ENCODE results near the gene IQCM. TPM values are rescaled to one million over a fixed set of nuclear protein-coding genes. Genes with fewer than 3 reads are reported as not detected.

IQCM gene
- total and polyA plus RNA-seq, 2 donors (not counting 3 experiments of a cell fraction or from before 2014, with no cell fraction given), result not detected

DNA sequence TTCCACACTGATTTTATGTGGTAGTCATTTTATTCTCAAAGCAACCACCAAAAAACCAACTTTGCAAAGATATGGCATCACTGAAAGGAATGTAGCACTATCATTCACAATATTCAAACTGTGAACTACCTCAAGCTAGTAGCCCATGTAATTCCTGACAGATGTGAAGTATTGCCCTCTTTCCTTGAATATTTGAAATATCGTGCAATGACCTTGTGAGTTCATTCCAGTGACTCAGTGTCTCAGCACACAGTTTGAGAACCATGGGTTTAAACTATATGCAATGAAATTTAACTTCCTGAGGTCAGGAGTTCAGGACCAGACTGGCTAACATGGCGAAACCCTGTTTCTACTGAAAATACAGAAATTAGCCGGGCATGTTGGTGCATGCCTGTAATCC lies 20.9 kb upstream of the IQCM start:
- no TSS peak for BruUV-seq (replicated peaks)
- Histone ChIP-seq H3K4me1 (ENCODE audit: control insufficient read depth, extremely low read depth, insufficient read depth, low read length) (no peaks in the 10 kb centered on the region), H3K4me2 (ENCODE audit: insufficient read depth, low read length) (no peak overlapping the region), H4K20me1 (replicated peaks; ENCODE audit: control insufficient read depth, extremely low read depth, insufficient read depth, low read length) (no peaks in the 10 kb centered on the region), H3K27ac (ENCODE audit: insufficient read depth, low read depth, low read length) (no peak overlapping the region), H3K79me2 (ENCODE audit: control insufficient read depth, insufficient read depth, low read length) (no peaks in the 10 kb centered on the region), H3K9me1 (replicated peaks; ENCODE audit: control insufficient read depth, extremely low read depth, insufficient read depth, low read length) (no peaks in the 10 kb centered on the region), H3K27me3 (ENCODE audit: control insufficient read depth in 2 of 2, insufficient read depth in 2 of 2, low read length in 2 of 2) (no peaks in the 10 kb centered on the region), H3K9ac (replicated peaks; ENCODE audit: extremely low read depth, insufficient read depth, low read length) (no peak overlapping the region), H3K9me3 (replicated peaks; ENCODE audit: control insufficient read depth, insufficient read depth, low read length) (no peaks in the 10 kb centered on the region), H2AFZ (ENCODE audit: low read depth, low read length) (no peak overlapping the region), H3K36me3 (ENCODE audit: control insufficient read depth in 2 of 2, extremely low read depth in 1 of 2, insufficient read depth in 2 of 2, low read length in 2 of 2) (no peaks in the 10 kb centered on the region), H3K4me3 (replicated peaks in 1 of 3; ENCODE audit: insufficient read depth in 1 of 3, low read depth in 1 of 3, low read length in 3 of 3) (no peak overlapping the region)
- DNase-seq (ENCODE audit: low read depth, low spot score), result no peak
- FAIRE-seq, result no peak
- intact Hi-C loops (cut with micrococcal nuclease), result no loop called here
- TF ChIP-seq GATA2 (IDR thresholded peaks at IDR 0.05; ENCODE audit: insufficient read depth, insufficient read length, low read depth, low read length) (no peak), CTCF (IDR thresholded peaks at IDR 0.05; ENCODE audit: extremely low read depth in 1 of 2, insufficient read depth in 1 of 2, low read depth in 1 of 2, low read length in 2 of 2) (no peak), EZH2 (IDR thresholded peaks at IDR 0.05; ENCODE audit: borderline replicate concordance, low read depth, low read length, severe bottlenecking) (no peak), POLR2A (IDR thresholded peaks at IDR 0.05; ENCODE audit: low read depth, low read length) (no peak), MYC (IDR thresholded peaks at IDR 0.05; ENCODE audit: low read depth, low read length) (no peak), JUN (IDR thresholded peaks at IDR 0.05; ENCODE audit: borderline replicate concordance, insufficient read depth, insufficient read length, low read depth) (no peak), FOS (IDR thresholded peaks at IDR 0.05; ENCODE audit: borderline replicate concordance, insufficient read depth, low read length) (no peak), POLR2AphosphoS5 (IDR thresholded peaks at IDR 0.05; ENCODE audit: insufficient read depth, low read depth, low read length) (no peak)
- TF ChIP-seq, protein P1, sequence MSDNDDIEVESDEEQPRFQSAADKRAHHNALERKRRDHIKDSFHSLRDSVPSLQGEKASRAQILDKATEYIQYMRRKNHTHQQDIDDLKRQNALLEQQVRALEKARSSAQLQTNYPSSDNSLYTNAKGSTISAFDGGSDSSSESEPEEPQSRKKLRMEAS (IDR thresholded peaks at IDR 0.05; ENCODE audit: insufficient read depth, insufficient read length), result no peak
- CTCF ChIA-PET, result no interaction called here
- dilution Hi-C loops (cut with MboI; ENCODE audit: extremely low pct_ligation_motif_present, low sequenced_read_pairs), result no loop called here
- POLR2A ChIA-PET, result no interaction called here
